GM19463 (cell line): ENCODE results near the gene SLC41A1.
A peak's percentile ranks its signal among the peaks of the same experiment; 100 is the strongest.
"Not testable (repeated sequence)": the region's sequence is repeated elsewhere in the genome, so short reads cannot be mapped to it uniquely, and the experiment has no call there.

Experiments used
- ATAC-seq: cut with Tn5 transposase; IDR thresholded peaks from one replicate; pipeline ENCODE4 v1.9.1; 2021; ENCODE audit warnings: mild to moderate bottlenecking, moderate library complexity; ENCODE audit not compliant: unreplicated experiment

The SLC41A1 gene

GRCh38 chr1:205823260-205823659, 10.3 kb upstream of the SLC41A1 start:
- not testable (repeated sequence) for ATAC-seq

DNA sequence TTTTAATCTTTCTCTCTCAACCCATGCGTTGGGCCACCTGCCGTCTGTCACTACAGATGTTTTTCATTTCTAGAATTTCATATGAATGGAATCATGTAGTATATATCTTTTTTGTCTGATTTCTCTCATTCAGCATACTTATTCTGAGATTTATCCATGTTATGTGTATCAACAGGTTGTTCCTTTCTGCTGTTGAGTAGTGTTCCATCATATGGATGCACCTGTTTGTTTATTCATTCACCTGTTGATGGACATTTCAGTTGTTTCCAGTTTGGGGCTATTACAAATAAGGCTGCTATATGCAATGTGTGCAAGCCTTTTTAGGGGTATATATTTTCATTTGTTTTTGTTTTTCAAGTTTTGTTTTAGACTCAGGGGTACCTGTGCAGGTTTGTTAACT, 9.4 kb upstream of the SLC41A1 start:
- no peak for ATAC-seq

- no peak for ATAC-seq
Observed at GRCh38 chr1:205817988-205818387, 5.0 kb upstream of the SLC41A1 start.

DNA sequence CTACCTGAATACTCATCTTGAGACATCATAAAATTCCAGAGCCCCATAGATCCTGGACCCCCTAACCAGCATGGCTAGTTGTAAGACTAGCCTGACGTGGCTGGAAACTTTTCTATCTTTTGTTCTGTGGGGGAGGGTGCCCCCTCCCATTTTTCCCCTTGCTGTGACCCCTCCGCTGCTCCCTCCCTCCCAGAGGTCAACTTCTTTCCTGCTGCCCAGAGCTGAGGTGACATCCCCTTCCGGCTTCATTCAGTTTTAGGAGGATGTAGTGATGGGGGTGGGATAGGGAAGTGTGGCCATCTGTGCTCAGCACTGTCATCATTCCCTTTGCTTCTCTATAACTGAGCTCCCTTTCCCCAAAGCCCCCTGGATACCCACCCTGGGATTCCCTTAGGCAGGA, 4.4 kb upstream of the SLC41A1 start:
- ATAC-seq = no peak

DNA sequence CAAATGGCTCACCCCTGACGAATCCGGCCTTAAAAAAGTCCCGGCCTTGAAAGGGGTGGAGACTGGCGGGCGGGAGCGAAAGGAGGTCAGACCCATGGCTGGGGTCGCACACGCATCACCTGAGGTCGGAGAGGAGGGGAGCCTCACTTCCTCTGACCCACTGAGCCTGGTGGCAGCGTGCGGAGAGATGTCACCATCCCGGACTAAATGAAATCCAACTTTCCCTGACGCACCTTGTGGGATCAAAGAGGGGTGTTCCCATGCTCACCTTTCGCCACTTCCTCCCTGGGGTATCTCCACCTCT, 709 bp upstream of the SLC41A1 start:
- ATAC-seq = no peak

DNA sequence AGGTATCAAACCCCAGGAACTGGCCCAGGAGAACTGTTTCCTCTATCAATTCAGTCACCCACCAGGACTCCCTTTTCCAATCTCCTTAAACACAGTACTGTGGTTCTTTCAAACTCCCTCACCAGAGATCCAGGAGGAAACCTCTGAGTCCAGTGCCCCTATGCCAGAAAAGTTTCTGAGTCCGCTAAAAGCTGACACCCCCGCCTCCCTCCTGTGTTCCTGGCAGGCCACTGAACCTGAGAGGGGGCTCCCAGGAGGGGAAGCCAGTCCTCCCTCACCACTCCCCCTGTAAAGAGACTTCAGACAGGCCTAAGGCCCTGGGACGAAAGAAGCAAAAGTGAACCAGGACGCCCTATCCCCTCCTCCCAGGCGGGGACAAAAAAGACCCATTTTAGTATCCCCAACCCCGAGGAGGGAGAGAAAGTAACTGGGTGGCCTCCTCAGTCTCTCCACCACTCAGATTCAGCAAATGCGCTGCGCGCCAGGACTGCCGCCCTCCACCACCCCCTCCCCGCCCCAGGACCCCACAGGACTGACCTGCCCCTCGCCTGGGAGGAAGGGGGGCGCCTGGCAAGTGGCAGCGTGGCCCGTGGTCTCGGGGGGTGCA, 624 bp downstream of the SLC41A1 start:
- ATAC-seq = no peak

DNA sequence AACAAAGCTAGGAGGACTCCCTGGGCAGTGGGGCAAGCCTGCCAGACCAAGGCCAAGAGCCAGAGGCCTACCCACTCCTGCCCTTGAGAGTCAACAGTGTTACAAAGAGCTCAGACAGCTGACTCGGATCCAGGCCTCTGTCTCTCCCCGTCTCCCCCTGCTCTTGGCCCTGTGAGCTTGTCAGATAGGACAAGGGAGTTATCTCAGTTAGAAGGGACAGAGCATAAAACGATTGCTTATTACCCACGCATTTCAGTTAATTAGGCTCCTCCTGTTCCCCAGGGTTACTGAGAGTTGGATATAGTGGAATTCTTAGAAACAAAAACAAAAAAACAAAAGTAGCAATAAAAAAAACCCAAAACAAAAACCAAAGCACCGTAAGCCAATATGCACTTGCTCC, 1.3 kb downstream of the SLC41A1 start:
- no peak for ATAC-seq

DNA sequence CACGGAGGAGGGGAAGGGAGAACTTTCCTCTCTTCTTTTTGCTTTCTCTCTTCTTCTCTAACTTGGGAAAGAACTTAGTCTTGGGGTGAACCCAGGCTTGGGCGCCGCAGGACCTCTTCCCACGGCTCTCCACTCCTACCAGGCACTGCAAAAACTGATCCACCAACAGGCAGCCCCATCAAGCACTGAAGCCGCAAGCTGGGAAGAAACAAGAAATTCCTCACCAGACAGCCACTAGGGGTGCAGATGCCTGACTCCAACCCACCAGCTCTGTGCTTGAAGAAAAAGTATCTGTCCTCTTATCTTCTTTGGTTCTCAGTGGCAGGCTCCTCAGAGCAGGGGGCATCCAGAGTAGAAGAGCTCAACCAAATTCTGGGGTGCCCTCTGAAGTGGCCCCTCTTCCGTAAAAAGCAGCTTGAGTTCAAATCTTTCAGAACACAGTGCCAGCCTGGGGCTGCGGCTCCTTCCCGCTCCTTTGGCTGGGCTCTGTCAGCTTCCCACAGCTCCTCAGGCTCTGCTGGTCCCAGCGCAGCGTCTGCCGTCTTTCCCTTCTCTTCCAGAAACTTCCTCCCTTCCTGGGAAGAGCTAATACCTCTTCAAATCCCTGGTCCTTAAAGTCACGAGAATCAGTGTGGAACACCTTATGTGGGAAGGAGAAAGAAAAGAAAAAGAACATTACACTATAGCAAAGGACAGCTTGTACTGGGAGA, 2.4 kb downstream of the SLC41A1 start:
- ATAC-seq = no peak

DNA sequence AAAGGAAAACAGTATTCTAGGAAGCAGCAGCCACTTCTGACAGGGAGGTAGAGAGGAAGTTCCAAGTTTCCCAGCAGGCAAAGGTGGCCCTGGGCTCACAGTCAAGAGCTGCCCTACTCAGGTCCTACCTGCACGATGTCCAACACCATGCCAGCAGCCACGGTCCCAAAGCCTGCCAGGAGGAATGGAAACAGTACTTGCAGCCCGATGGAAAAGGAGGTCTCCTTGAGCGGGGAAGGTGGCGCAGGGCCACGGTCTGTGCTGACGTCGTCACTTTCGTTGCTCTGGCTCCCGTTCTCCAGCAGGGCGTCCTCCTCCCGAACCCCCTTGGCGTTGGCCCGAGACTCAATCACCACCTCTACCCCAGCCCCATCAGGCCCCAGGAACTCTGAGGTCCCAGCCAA, 3.1 kb downstream of the SLC41A1 start:
- no peak for ATAC-seq

GRCh38 chr1:205809469-205809868, 3.5 kb downstream of the SLC41A1 start:
- no peak for ATAC-seq

- no peak for ATAC-seq
Observed at GRCh38 chr1:205805082-205805711, 7.8 kb downstream of the SLC41A1 start.

DNA sequence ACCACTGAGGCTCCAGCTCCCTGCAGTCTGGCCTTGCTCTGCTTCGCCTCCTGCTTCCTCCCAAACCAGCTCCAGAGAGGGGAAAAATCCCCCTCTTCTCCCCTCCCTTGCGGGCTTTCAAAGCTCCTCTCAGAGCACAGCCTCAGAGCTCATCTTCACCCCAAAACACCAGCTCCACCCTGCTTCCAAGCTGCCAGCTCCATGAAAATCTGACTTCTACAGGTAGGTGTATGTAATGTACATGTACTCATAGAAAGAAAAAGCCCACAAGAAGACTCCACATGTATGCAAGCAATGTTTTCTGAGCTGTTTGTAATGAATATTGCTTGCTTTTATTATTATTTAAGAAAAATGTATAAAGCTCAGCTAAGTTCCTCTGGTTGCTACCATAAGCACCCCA, 8.4 kb downstream of the SLC41A1 start:
- no peak for ATAC-seq

- ATAC-seq = no peak
Observed at GRCh38 chr1:205803986-205804385, 9.0 kb downstream of the SLC41A1 start.

DNA sequence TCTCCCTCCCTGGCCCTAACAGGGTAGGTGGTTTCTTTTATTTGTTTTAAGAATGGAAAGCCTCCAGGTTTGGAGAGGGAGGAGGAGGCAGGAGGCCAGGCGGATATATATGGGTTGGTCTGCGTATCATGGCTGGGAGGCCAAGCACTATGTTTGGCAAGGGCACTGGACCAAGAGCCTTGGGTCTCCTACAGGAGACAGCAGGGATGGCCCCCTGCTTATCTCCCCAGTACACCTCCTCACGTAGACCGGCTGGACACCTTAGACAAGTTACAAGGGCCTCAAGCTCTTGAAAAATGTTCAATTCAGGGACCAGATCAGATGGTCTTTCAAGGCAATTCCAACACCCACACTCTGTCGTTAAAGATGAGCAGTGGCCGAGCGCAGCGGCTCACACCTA, 10.9 kb downstream of the SLC41A1 start:
- no peak for ATAC-seq

- no peak for ATAC-seq
Observed at GRCh38 chr1:205800981-205801703, 11.9 kb downstream of the SLC41A1 start.

- ATAC-seq = no peak
Observed at GRCh38 chr1:205800427-205800826, 12.6 kb downstream of the SLC41A1 start.

DNA sequence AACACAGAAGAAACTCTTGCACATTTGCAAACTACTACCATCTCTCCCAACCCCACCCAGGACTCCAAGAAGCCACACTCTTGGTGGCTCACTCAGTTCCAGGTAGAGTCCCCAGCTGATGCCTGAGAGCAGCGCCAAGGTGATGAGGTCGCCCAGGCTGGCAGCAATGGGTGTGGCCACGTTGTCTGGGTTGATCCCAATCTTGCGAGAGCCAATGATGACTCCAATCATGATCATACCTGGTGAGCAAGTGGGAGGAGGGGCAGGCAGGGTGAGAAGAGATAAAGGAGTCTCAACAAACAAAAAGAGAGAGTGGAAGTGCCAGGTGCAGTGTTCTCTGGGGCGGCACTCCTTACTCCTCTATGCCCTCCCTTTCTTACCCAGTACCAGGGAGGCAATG, 14.4 kb downstream of the SLC41A1 start:
- ATAC-seq = no peak

- no peak for ATAC-seq
Observed at GRCh38 chr1:205797168-205797567, 15.8 kb downstream of the SLC41A1 start.

DNA sequence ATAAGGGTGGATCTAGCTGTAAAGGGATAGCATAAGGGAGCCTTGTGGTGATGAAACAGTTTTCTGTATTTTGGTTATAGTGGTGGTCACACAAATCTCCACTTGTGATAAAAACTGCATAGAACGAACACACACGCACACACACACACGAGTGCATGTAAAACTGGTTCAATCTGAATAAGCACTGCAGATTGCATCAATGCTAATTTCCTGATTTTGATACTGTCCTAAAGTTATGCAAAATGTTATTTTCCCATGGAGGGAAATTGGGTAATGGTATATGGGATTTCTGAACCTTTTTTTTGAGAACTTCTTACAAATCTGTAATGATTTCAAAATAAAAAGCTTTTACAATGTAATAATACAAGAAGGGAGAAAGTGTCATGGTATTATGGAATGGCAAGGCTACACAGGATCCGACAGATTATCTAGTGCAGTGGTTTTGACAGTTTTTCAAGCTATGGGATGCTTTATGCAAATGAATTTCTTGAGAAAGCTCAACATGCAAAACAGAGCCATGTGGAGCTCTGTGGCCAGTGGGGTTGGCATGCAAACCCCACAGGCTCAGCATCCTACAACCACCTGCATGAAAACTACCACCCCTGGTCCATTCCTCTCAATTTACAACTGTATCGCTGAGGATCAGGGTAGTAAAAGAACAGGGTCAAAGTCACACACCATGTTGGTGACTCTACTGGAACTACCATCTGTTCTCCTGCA, 18.8 kb downstream of the SLC41A1 start:
- ATAC-seq = peak; percentile 55

- no peak for ATAC-seq
Observed at GRCh38 chr1:205792961-205793673, 19.9 kb downstream of the SLC41A1 start.

GRCh38 chr1:205792481-205792881, 20.5 kb downstream of the SLC41A1 start:
- no peak for ATAC-seq
